ENCODE data around the gene KRT16.
"Not testable (repeated sequence)": the region's sequence is repeated elsewhere in the genome, so short reads cannot be mapped to it uniquely, and the experiment has no call there.

Gene KRT16

DNA sequence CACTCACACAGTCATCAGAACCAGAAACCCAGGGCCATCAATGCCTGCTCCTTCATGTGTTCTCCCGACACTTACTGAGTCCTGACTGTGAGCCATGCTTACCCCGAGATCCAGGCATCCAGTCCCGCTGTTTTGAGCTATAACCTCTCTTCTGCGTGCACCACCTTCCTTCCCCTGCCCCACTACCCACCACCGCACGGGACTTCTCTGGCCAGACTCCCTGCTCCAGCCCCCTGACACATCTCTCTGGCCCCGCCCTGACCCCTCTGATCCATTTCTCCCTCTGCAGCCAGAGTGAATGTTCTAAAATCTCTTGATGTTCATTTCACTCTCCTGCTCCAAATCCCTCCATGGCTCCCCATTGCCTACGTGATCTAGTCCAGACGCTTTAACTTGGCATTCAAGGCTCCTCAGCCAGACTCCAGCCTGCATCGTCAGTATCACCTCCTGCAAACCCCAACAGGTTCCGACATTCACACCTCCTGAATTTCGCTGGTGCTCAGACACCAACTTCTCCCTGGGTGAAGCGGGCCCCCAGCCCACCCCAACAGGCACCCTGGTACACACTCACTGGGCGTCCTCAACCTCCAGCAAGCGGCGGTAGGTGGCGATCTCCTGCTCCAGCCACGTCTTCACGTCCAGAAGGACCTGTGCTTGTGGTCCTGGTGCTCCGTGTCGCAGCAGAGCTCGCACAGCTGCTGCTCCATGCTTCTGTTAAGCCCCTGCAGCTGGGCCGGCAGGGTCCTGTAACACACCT lies 14.9 kb upstream of the KRT16 start:
- no peak overlapping the region for H3K9ac ChIP-seq (ENCODE audit: low read length)
- no peak overlapping the region for H3K4me2 ChIP-seq (ENCODE audit: low read depth, low read length)
- no peak overlapping the region for H2AFZ ChIP-seq (ENCODE audit: low read length)
- no peak overlapping the region for H3K4me3 ChIP-seq (ENCODE audit: low read length)
- TF ChIP-seq CTCF (IDR thresholded peaks at IDR 0.05; ENCODE audit: low read length) (peak; percentile 14; the same call in 1 of the 2 replicates), EZH2 (optimal IDR thresholded peaks at IDR 0.05; ENCODE audit: low read depth, low read length) (no peak), EZH2phosphoT487 (IDR thresholded peaks at IDR 0.05; ENCODE audit: low read length) (no peak)
- DNase-seq = no peak
- H3K27me3 ChIP-seq (replicated peaks; ENCODE audit: insufficient read depth, low read length) = peaks cover 48% of the 10 kb centered on the region
- H3K27ac ChIP-seq (ENCODE audit: low read length) = no peak overlapping the region
- H3K9me3 ChIP-seq (replicated peaks; ENCODE audit: insufficient read depth, low read length) = no peaks in the 10 kb centered on the region
- H4K20me1 ChIP-seq (ENCODE audit: insufficient read depth, low read length) = no peaks in the 10 kb centered on the region
- H3F3A ChIP-seq (ENCODE audit: insufficient read depth, low read length) = no peaks in the 10 kb centered on the region
- no peaks in the 10 kb centered on the region for H3K79me2 ChIP-seq (ENCODE audit: low read length)
- H3K9me2 ChIP-seq (replicated peaks; ENCODE audit: insufficient read depth, low read length) = no peaks in the 10 kb centered on the region
- no peaks in the 10 kb centered on the region for H3K36me3 ChIP-seq (replicated peaks; ENCODE audit: insufficient read depth, low read length)
- no peaks in the 10 kb centered on the region for H3K4me1 ChIP-seq (ENCODE audit: low read length)

DNA sequence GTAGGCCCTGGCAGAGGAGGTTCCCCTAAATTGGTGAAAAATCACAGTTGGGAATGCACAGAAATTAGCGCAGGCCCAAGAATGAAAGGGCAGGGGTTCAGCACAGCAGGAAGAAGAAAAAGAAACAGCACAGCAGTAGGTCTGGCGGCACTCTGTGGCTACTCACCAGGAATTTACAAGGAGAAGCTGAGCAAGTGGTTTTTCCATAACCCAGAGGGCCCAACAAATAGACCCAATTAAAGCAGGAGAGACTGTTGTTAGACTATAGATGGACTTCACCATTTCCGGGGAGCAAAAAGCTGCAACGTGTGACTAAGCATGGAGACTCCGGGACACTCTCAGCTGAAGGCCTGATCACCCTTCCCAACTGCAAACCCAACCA lies 14.3 kb upstream of the KRT16 start:
- H3K4me3 ChIP-seq (ENCODE audit: low read length); DNase-seq; H3K27ac ChIP-seq (ENCODE audit: low read length); H3K4me2 ChIP-seq (ENCODE audit: low read depth, low read length); H3K79me2 ChIP-seq (ENCODE audit: low read length); H3K9me3 ChIP-seq (replicated peaks; ENCODE audit: insufficient read depth, low read length); H3F3A ChIP-seq (ENCODE audit: insufficient read depth, low read length); H2AFZ ChIP-seq (ENCODE audit: low read length); H4K20me1 ChIP-seq (ENCODE audit: insufficient read depth, low read length); H3K4me1 ChIP-seq (ENCODE audit: low read length); H3K9me2 ChIP-seq (replicated peaks; ENCODE audit: insufficient read depth, low read length); H3K36me3 ChIP-seq (replicated peaks; ENCODE audit: insufficient read depth, low read length); H3K9ac ChIP-seq (ENCODE audit: low read length): not testable (repeated sequence)
- peaks cover 54% of the 10 kb centered on the region for H3K27me3 ChIP-seq (replicated peaks; ENCODE audit: insufficient read depth, low read length)

DNA sequence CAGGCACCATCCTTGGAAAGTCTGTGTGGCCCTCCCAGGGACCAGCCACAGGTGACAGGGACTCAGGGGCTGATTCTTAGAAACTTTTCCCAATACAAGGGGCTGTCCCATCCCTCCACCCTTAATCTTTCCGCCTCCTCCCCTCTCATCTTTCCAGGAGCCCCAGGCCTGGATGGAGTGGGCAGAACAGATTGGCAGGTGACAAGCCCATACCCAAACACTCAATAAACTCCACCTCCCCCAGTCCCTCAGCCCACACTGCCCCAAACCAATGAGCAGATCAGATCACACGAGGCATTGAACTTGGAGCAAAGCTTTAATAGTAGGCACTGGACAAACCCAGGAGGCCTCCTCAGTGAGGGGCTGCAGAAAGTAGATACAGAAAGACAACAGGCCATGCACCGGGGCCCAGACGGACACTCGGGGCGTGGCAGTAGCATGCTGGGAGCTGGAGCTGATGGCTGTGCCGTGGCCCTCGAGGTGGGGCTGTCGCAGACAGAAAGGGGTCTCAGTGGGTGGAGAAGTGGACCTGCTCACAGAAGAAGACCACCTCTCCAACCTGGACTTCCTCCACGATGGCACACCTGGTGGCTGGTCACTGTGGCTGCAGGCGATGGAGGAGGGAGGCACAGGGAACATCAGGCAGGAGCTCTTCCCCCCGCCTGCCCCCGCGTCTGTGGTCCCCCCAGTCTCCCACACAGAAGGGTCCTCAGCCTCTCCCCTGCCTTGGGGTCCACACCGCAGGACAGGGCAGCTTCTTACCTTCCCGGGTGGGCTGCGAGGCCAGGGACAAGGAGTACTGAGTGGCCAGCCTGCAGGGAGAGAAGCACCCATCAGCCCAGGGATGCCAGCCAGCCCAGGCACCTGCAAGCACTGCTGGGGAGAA lies 13.7 kb upstream of the KRT16 start:
- not testable (repeated sequence) for H3K4me1 ChIP-seq (ENCODE audit: low read length); H2AFZ ChIP-seq (ENCODE audit: low read length); H3K79me2 ChIP-seq (ENCODE audit: low read length); H4K20me1 ChIP-seq (ENCODE audit: insufficient read depth, low read length); DNase-seq; H3K4me3 ChIP-seq (ENCODE audit: low read length); H3K36me3 ChIP-seq (replicated peaks; ENCODE audit: insufficient read depth, low read length); H3F3A ChIP-seq (ENCODE audit: insufficient read depth, low read length); H3K27ac ChIP-seq (ENCODE audit: low read length); H3K4me2 ChIP-seq (ENCODE audit: low read depth, low read length); H3K9ac ChIP-seq (ENCODE audit: low read length); H3K9me3 ChIP-seq (replicated peaks; ENCODE audit: insufficient read depth, low read length); H3K9me2 ChIP-seq (replicated peaks; ENCODE audit: insufficient read depth, low read length)
- peaks cover 60% of the 10 kb centered on the region for H3K27me3 ChIP-seq (replicated peaks; ENCODE audit: insufficient read depth, low read length)

GRCh38 chr17:41625602-41626001 lies 13.0 kb upstream of the KRT16 start:
- Histone ChIP-seq H3K36me3 (replicated peaks; ENCODE audit: insufficient read depth, low read length) (no peaks in the 10 kb centered on the region), H3K9me2 (replicated peaks; ENCODE audit: insufficient read depth, low read length) (no peaks in the 10 kb centered on the region), H3K79me2 (ENCODE audit: low read length) (no peaks in the 10 kb centered on the region), H3F3A (ENCODE audit: insufficient read depth, low read length) (no peaks in the 10 kb centered on the region), H3K9me3 (replicated peaks; ENCODE audit: insufficient read depth, low read length) (no peaks in the 10 kb centered on the region), H3K27ac (ENCODE audit: low read length) (no peak overlapping the region), H3K4me3 (ENCODE audit: low read length) (no peak overlapping the region), H3K4me2 (ENCODE audit: low read depth, low read length) (no peak overlapping the region), H3K4me1 (ENCODE audit: low read length) (no peaks in the 10 kb centered on the region), H4K20me1 (ENCODE audit: insufficient read depth, low read length) (no peaks in the 10 kb centered on the region), H3K9ac (ENCODE audit: low read length) (no peak overlapping the region), H2AFZ (ENCODE audit: low read length) (no peak overlapping the region), H3K27me3 (replicated peaks; ENCODE audit: insufficient read depth, low read length) (peaks cover 67% of the 10 kb centered on the region)
- no peak for DNase-seq
- TF ChIP-seq CTCF (IDR thresholded peaks at IDR 0.05; ENCODE audit: low read length) = no peak
- no peak for TF ChIP-seq EZH2phosphoT487 (IDR thresholded peaks at IDR 0.05; ENCODE audit: low read length)
- no peak for TF ChIP-seq EZH2 (optimal IDR thresholded peaks at IDR 0.05; ENCODE audit: low read depth, low read length)

Data from MM.1S (cell line).